HepG2 (cell line): ENCODE data around the gene MAT2A. TPM values are rescaled to one million over a fixed set of nuclear protein-coding genes. Genes with fewer than 3 reads are reported as not detected.

ENCODE experiments used
- CCDC6 ChIP-seq: sonication (generic); formaldehyde crosslinking; IDR thresholded peaks from 2 replicates; pipeline ENCODE4 v1.8.1; 2022; ENCODE audit warnings: mild to moderate bottlenecking, missing genetic modification reagents, moderate library complexity
- ERF ChIP-seq: IDR thresholded peaks from 2 replicates; pipeline ENCODE4 v1.6.1; 2018; ENCODE audit warnings: missing biosample characterization, missing genetic modification reagents
- ETS1 ChIP-seq: sonication (generic); formaldehyde crosslinking; IDR thresholded peaks from 2 replicates; pipeline ENCODE4 v1.4.0; 2020; ENCODE audit warnings: missing genetic modification reagents
- HCFC1 ChIP-seq: fragments of 150-350 bp; IDR thresholded peaks from 2 replicates; pipeline ENCODE4 v1.6.1; 2014; ENCODE audit warnings: low read depth, low read length
- IRF9 ChIP-seq: sonication (generic); formaldehyde crosslinking; IDR thresholded peaks from 2 replicates; pipeline ENCODE4 v1.8.0; 2022; ENCODE audit warnings: missing genetic modification reagents, mild to moderate bottlenecking, borderline replicate concordance
- KDM4B ChIP-seq: sonication (generic); formaldehyde crosslinking; IDR thresholded peaks from 2 replicates; pipeline ENCODE4 v1.4.0; 2020; ENCODE audit warnings: missing genetic modification reagents
- MAFK ChIP-seq, 2 experiments: IDR thresholded peaks in 1 of 2; conservative IDR thresholded peaks in 1 of 2; 2 replicates each; pipeline ENCODE4 v1.6.1; 2011; ENCODE audit warnings: improper control_type of control experiment in 2 of 2, low read length in 2 of 2
- POGK ChIP-seq: sonication (generic); formaldehyde crosslinking; conservative IDR thresholded peaks from 2 replicates; pipeline ENCODE4 v1.8.0; 2022; ENCODE audit warnings: mild to moderate bottlenecking, moderate library complexity, missing genetic modification reagents
- PTBP1 ChIP-seq: fragments of 200-400 bp; formaldehyde crosslinking; IDR thresholded peaks from 2 replicates; pipeline ENCODE4 v1.6.1; 2018; ENCODE audit warnings: low read length, low read depth; ENCODE audit not compliant: poor library complexity, severe bottlenecking
- RNF2 ChIP-seq: fragments of 450-650 bp; conservative IDR thresholded peaks from 2 replicates; pipeline ENCODE4 v1.6.1; 2016; ENCODE audit warnings: low read depth
- ZBTB10 ChIP-seq: sonication (generic); formaldehyde crosslinking; IDR thresholded peaks from 2 replicates; pipeline ENCODE4 v1.4.0; 2020; ENCODE audit warnings: missing genetic modification reagents, borderline replicate concordance
- ZBTB20 ChIP-seq: sonication (generic); formaldehyde crosslinking; IDR thresholded peaks from 2 replicates; pipeline ENCODE4 v1.8.1; 2023; ENCODE audit warnings: missing genetic modification reagents, low read depth, mild to moderate bottlenecking, borderline replicate concordance
- ZBTB3 ChIP-seq: sonication (generic); formaldehyde crosslinking; IDR thresholded peaks from 2 replicates; pipeline ENCODE4 v1.4.0; 2020; ENCODE audit warnings: low read depth, mild to moderate bottlenecking, moderate library complexity, missing genetic modification reagents, borderline replicate concordance
- ZFP41 ChIP-seq: sonication (generic); formaldehyde crosslinking; IDR thresholded peaks from 2 replicates; pipeline ENCODE4 v1.4.0; 2020; ENCODE audit warnings: mild to moderate bottlenecking, missing genetic modification reagents, borderline replicate concordance
- ZKSCAN1 ChIP-seq: fragments of 150-350 bp; IDR thresholded peaks from 2 replicates; pipeline ENCODE4 v1.6.1; 2014; ENCODE audit warnings: low read length
- ZNF446 ChIP-seq: sonication (generic); formaldehyde crosslinking; IDR thresholded peaks from 2 replicates; pipeline ENCODE4 v1.5.0; 2020; ENCODE audit warnings: mild to moderate bottlenecking, missing genetic modification reagents
- ZNF562 ChIP-seq: sonication (generic); formaldehyde crosslinking; IDR thresholded peaks from 2 replicates; pipeline ENCODE4 v1.8.0; 2022; ENCODE audit warnings: missing genetic modification reagents, borderline replicate concordance
- ZNF577 ChIP-seq: sonication (generic); formaldehyde crosslinking; IDR thresholded peaks from 2 replicates; pipeline ENCODE4 v1.4.0; 2020; ENCODE audit warnings: mild to moderate bottlenecking, low read depth, missing genetic modification reagents, borderline replicate concordance
- ZNF629 ChIP-seq: sonication (generic); formaldehyde crosslinking; conservative IDR thresholded peaks from 2 replicates; pipeline ENCODE4 v1.5.0; 2020; ENCODE audit warnings: missing genetic modification reagents
- ZSCAN30 ChIP-seq: sonication (generic); formaldehyde crosslinking; IDR thresholded peaks from 2 replicates; pipeline ENCODE4 v1.5.0; 2020; ENCODE audit warnings: mild to moderate bottlenecking, missing genetic modification reagents
- polyA plus RNA-seq, 8 experiments: library from polyadenylated mRNA; depleted of rRNA in 3 of 8; stranded (reverse) in 7 of 8; unstranded in 1 of 8; fragments of >200 nt; fragmentation: Illumina TruSeq in 4 of 8; extraction: Trizol in 4 of 8; gene quantifications; 2 replicates each; pipeline versions ENCODE4 v1.2.1 to v1.2.3, GENCODE V29; 2011 to 2016; ENCODE audit warnings: low read depth in 4 of 8, missing spikeins in 1 of 8, mixed read lengths in 1 of 8; ENCODE audit not compliant: insufficient read depth in 1 of 8
- total RNA-seq, 5 experiments: library from RNA; depleted of rRNA; stranded (reverse); fragments of >200 nt; fragmentation: Illumina TruSeq; extraction: Trizol; gene quantifications; 2 replicates each; pipeline ENCODE4 v1.2.3, GENCODE V29; 2016; ENCODE audit warnings: low read depth in 1 of 5

The MAT2A gene
- total and polyA plus RNA-seq, 2 of the 13 experiments (the other 11 are each of a cell fraction or from before 2014, with no cell fraction given) = 155 to 331 TPM

GRCh38 chr2:85561280-85562212, 22.6 kb downstream of the MAT2A start, which contains the start of gene GGCX (continued):
- TF ChIP-seq ZBTB10 (CRISPR knock-in tag) (no peak), ZKSCAN1 (0 out of 2 replicates have a peak, but pooled peaks have one; percentile 16), CCDC6 (CRISPR knock-in tag) (peak; percentile 90), RNF2 (no peak), ERF (CRISPR knock-in tag) (peak; percentile 94), ZNF446 (CRISPR knock-in tag) (peak; percentile 17), MAFK (conservative IDR thresholded peaks at IDR 0.05 in 1 of 2, IDR thresholded peaks at IDR 0.05 in 1 of 2; ENCODE audit: low read length in 2 of 2) (peak; percentile 23 to 44; a peak in 2 of 4 replicates), IRF9 (peak; percentile 74; the same call in 1 of the 2 replicates), ZNF629 (peak; percentile 18; the same call in 1 of the 2 replicates), HCFC1 (peak; percentile 65), ZNF577 (CRISPR knock-in tag) (no peak), ZSCAN30 (CRISPR knock-in tag) (no peak), ZNF562 (no peak), ZBTB20 (CRISPR knock-in tag) (0 out of 2 replicates have a peak, but pooled peaks have one; percentile 80), PTBP1 (no peak), ZBTB3 (CRISPR knock-in tag) (no peak), KDM4B (CRISPR knock-in tag) (no peak; the same call in 1 of the 2 replicates), POGK (CRISPR knock-in tag) (peak; percentile 74), ETS1 (CRISPR knock-in tag) (peak; percentile 39; the same call in 1 of the 2 replicates), ZFP41 (CRISPR knock-in tag) (peak; percentile 85; the same call in 1 of the 2 replicates)
